GM18508 (cell line): ENCODE results near the gene TOX4.
"Not testable (repeated sequence)": the region's sequence is repeated elsewhere in the genome, so short reads cannot be mapped to it uniquely, and the experiment has no call there.

Source experiments
- ATAC-seq: cut with Tn5 transposase; IDR thresholded peaks from one replicate; pipeline ENCODE4 v1.9.1; 2021; ENCODE audit warnings: moderate number of reproducible peaks; ENCODE audit not compliant: insufficient read depth, unreplicated experiment

The TOX4 gene

DNA sequence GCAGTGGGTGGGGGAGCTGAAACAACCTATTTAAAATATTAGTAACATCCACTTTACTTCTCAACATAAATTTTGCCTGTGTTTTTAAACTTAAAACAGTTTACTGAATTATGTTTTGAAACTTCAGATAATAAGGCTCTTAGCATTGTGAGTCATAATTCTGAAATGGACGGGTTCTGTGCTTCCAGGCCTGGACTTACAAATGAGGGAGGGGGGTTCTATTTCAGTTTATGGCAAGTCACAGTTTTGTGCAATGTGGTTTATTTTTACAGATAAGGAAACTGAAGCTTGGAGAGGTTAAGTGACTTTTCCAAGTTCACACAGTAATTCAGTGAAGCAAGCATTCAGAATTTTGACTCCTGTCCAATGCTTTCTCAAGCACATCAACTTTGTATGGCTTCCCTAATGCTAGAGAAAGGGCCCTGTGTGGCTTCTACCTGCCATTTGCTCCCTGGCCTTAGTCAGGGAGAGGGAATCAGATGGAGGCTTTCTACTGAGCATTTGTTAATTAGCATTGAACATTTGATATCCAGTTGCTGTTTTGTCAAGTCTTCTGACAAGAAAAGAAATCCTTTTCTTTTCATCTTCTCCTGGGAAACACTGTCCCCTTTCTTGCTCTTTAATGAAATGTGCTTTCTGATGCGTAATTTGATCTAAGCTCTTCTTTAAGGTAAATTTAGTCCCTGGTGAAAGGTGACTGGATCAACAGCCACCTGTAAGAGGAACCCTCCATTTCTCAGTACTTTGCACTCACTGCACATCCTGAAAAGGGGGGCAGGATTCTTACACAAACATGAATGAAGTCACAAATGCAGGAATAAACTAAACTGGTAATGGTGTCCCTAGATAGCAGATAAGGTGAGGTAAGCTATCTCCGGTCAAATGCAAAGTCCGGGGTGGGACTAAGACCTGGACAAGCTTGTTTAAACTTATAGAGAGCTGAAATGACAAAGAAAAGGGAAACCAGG lies 51.7 kb downstream of the TOX4 start:
- ATAC-seq: no peak

DNA sequence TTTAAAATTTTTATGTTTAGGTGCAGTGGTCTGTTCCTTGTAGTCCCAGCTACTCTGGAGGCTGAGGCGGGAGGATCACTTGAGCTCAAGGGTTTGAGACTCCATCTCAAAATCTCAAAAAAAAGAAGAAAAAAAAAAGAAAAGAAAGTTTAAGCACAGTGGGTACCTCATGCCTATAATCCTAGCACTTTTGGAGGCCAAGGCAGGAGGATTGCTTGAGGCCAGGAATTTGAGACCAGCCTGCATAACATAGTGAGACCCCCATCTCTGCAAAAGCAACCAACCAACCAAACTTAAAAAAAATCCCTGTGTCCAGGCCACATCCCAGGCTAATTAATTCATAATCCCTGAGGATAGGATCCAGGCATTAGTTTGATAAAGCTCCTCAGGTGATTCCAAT lies 52.5 kb downstream of the TOX4 start:
- ATAC-seq: no peak

DNA sequence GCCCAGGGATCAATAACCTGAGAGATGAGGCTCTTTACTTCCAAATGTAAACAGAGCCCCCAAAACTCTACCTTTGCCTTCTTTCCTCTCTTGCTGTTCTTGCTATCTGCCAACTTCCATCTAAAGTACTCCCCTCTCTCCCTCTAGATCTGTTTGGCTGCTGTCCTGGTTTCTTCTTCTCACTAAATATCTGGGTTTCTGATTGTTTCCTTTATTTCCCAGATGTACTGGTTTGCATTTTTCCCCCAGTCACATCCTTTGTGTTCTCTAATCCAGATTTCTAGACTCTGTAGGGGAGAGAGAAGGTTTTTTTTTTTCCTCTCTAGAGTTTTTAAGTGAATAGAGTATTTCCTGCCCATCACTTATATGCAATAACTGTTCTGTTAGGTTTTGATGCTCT lies 56.3 kb downstream of the TOX4 start:
- no peak for ATAC-seq

DNA sequence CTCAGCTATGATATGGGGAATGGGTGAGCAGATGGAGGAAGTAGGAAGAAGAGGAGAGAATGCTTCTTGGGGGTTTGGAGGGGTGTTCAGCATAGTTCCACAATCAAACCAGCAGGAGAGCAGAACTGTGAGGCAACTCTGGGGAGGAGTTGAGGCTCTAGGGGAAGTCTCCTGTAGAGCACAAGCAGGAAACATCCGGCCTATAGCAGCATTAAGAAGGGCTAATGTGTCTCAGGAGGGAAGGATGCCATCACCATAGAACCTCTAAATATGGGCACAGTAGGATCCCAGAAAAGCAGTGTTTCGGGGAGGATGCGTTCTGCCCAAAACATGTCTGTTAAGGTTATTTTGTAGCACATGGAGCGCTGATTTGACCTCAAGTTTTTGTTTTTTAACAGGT lies 57.6 kb downstream of the TOX4 start:
- no peak for ATAC-seq

DNA sequence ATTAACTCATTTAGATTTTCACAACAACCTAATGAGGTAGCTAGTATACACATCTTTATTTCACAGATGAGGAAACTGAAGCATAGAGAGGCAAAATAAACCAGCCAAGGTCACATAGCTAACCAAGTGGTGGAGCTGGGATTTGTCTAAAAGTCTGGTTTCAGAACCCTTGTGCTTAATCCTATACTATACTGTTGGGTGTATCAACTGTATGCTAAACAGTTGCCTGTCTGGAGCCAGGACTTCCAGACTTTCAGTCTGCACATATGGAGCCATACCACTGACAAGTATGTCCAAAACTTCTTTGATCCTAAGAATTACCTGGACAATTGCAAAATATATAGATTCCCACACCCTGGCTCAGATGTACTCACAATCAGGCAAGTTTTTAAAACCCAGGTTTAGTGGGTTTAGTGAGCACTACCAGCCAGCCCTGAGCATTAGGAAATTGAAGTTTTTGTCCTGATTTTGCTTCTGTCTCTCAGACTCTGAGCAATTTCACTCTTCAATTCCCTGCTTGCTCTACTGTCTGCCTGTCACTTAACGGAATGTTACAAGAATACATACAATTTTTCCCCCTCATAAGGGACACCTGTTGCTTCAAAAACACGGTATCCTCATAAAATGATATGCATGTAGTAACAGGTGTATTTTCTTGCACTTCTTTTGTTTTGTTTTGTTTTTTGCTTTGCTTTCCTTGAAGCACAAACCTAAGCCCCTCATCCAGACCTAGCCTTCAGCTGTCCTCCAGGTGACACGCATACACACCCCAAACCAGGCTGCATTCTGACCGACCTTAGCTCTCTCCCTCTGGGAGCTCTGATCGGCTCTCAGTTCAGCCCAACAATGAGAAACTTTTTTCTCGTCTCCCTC lies 58.8 kb downstream of the TOX4 start:
- ATAC-seq: no peak

DNA sequence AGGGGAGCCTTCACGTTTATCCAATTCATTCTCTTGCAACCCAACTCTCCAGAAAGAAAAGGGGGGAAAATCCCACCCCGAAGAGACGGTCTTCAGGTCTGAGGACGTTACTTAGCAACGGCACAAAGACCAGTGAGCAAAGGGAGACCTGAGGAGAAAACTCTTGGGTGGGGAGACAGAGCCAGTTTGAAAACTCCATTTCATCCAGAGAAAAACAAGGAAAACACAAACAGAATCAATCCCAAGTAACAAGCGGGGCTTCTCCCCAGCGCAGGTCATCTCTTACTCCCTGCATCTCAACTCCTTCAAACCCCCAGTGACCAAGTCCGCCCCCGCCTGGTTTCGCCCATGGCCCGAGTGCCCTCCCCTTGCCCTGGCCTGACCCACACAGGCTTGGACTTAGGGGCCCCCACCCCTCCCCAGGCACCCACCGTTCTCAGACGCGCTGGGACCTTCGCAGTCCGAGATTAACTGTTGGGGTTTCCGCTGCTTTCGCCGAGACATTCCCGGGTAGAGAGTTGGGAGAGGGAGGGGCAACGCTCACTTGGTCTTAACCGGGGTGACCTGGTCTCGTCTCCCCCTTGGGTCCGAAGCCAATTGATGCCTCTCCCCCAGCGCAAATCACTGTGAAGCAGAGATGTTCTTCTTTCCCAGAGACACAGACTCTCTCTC lies 59.6 kb downstream of the TOX4 start:
- no peak for ATAC-seq

DNA sequence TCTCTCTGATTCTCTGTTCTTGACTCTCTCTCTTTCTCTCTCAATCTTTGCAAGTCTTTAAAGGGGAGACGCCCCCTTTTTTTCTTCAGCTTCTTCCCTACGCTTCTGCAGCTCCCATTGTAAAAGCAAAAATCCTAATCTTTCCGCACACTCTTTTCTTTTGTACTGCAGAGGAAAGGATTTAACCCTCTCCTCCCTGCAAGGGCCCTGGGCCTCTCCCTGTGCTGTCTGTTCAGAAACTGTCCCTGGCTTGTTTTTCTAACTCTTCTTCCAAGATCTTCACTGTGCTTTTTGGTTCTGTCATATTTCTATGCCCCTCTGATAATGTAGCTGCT lies 60.1 kb downstream of the TOX4 start:
- ATAC-seq: no peak

DNA sequence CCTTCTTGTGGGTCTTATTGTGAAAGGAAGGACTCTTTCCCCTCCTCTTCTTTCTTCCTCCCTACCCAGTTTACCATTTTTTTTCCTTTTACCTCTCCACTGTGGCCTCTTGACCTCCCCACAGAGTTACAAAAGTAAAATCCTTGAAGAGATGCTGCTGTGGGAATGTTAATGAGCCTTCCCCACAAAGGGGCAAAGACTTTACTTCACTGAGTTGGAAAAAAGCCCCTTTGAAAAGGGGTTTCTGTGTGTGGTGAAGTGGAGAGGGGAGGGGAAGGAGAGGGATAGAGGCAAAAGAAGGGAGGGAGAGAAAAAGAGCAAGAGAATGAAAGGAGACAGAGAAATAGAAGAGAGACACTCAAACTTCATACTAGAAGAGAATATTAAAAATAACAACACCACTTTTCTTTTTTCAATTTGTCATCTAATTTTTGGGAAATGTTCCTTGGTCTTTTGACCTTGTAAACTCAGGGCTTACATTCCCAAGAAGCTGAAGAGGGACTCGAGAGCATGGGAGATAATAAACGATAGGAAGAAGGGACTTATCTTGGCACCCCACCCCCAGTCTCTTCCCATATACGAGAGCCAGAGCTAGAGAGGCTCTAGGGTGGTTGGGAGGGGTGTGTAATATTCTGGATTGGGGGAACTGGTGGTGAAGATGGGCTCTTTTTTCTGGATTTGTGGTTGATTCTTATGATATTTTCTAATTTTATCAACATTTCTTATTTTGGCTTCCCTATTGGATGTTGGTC lies 62.4 kb downstream of the TOX4 start:
- no peak for ATAC-seq

DNA sequence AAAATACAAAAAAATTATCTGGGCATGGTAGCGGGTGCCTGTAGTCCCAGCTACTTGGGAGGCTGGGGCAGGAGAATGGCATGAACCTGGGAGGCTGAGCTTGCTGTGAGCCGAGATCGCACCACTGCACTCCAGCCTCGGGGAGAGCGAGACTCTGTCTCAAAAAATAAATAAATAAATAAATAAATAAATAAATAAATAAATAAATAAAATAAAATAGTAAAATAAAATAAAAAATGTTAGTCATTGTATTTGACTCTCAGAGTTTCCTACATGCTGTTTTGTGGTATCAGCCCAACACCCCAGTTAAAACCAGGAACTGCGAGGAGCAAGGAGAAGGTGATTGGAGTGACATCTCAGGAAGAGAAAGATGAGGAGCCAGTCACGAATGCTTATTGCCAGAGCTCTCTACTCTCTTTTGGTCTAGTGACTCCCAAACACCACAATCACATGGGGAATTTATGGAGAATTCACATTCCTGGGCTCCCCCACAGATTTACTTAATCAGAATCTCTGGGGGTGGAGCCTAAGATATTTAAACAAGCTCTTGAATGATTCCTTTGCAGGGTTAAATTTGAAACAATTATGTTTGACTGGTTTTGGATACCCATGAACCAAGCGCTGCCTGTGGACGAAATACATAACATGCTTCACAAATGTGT lies 64.5 kb downstream of the TOX4 start:
- no peak for ATAC-seq

DNA sequence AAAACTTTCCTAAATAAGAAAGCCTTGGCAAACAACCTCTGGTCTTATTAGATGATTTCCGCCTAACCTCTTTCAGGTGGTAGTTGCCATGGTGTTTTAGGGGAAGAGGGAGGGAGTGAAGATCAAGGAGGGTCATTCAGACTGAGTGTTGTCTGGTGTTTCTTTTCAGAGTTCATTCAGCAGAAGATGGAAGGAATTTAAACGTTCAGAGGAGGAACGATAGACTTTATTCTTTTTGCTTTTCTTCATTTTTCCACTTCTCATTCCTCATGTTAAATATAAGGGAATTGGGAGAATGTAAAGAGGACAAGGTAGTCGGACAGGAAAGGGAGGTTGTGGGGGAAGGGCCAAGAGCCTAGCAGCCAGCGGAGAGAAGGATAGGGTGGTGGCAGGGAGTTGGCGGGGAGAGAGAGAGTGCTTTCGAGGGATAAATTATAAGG lies 66.5 kb downstream of the TOX4 start:
- ATAC-seq: no peak

DNA sequence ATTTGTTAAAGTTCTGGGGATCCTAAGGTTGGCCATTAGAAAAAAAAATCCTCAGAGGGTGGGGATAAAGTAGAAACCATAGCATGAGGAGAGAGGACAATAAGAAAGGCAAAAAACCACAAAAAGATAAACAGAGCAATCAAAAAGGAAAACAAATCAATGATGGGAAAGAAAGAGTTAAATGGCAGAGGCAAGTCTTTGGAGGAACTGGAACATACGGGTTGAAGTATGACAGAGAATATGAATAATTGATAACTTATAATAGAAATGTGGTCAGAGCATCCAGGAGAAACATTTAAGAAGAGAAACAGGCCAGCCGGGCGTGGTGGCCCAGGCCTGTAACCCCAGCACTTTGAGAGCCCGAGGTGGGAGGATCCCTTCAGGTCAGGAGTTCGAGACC lies 67.0 kb downstream of the TOX4 start:
- ATAC-seq: no peak

DNA sequence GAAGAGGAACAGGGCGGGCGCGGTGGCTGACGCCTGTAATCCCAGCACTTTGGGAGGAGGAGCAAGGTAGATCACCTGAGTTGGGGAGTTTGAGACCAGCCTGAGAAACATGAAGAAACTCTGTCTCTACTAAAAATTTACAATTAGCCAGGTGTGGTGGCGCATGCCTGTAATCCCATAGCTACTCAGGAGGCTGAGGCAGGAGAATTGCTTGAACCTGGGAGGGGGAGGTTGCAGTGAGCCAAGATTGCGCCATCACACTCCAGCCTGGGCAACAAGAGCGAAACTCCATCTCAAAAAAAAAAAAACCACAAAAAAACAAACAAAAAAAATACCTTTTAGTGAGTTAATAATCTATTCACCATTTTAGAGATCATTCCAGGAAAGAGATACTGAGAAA lies 67.6 kb downstream of the TOX4 start:
- ATAC-seq: not testable (repeated sequence)
